ENCODE measurements around the gene ARHGEF2.

The ARHGEF2 gene

DNA sequence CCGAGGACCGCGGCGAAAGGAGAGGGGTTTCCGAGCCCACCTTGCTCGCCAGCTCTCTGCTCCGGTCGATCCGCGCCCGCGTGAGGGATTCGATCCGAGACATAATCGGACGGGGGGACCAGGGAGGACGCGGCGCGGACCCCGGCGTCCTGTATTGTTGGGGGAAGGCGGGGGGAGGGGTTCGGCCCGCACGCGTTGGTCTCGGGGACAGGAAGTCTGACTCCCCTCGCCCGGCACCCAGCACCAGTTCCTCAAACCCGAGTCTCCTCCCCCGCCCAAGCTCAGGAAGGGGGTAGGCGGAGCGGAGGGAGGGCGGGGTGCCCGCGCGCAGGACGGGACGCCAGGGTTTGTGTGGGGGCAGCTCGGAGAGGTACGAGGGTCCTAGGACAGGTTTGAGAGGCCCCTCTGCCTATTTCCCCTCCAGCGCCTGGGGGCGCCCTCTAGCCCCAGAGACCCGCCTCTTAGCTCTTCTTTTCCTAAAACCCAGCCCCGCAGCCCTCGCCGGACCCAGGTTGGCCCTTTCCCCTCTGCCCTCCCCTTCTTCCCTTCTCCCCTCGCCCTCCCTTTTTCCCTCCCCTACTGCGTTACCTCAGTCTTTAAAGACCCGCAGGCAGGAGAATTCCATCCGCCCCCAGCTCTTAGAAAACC, at the start of gene ARHGEF2:
ARHGEF2 (minus strand) TSS at position 223 of the 648 bp plus-strand sequence; CDS start at position 103, 120 bp downstream.
- peak; percentile 79 for DNase-seq

DNA sequence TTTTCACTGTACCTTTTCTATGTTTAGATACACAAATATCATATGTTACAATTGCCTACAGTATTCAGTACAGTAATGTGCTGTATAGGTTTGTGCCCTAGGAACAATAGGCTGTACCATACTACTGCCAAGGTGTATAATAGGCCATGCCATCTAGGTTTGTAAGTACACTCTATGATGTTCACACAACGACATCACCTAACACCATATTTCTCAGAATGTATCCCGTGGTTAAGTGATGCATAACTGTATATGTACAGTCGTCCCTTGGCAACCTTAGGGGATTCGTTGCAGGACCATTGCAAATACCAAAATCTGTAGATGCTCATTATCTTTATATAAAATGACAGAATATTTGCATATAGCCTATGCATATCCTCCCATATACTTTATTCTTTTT, 48.2 kb upstream of the ARHGEF2 start:
- no peak for DNase-seq

DNA sequence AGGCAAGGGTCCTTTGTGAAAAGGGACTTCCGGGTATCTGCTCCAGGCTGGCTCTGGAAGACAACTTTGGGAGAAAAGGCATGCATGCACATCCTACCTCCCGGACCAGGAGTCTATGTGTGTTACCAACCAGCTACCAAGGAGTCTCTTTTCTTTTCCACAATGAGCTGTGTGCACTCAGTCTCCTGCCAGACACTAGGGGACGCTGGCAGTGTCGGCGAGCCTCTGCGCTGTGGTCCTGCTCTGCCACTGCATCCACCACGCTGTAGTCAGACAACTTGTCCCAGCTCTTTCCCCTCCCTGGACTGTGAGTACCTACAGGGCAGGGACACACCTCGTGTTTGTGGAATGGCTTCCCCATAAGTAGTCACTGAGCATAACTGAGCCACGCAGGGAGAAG, 47.5 kb upstream of the ARHGEF2 start:
- no peak for DNase-seq

DNA sequence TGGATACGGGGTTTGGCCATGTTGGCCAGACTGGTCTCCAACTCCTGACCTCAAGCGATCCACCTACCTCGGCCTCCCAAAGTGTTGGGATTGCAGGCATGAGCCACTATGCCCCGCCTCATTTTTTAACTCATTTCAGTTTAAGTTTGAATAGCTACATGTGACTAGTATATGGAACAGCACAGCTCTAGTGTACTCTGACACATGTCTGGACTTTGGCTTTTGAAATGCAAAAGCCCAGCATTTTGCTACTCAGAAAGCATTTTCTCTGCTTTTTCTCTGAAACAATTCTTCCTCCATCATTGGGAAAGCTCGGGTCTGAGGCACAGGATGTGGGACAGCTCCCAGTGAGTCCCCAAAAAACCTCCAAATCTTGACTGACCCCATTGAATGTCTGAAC, 46.5 kb upstream of the ARHGEF2 start:
- DNase-seq, result no peak

DNA sequence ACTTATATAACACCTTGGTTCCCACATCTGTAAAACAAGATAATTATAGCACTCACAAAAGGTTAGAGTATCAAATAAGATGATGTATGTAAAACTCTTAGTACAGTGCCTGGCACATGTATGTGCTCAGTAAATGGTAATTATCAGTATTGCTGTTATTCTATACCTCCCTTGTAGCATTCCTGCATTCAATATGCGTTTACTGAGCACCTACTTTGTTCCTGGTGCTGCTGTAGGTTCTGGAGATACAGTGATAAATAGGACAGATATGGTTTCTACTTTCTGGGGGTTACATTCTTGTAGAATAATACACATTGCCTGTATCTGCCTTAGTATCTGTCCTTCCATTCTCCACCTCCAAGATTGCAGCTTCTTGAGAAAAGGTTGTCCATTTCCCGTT, 43.6 kb upstream of the ARHGEF2 start:
- DNase-seq, result no peak

DNA sequence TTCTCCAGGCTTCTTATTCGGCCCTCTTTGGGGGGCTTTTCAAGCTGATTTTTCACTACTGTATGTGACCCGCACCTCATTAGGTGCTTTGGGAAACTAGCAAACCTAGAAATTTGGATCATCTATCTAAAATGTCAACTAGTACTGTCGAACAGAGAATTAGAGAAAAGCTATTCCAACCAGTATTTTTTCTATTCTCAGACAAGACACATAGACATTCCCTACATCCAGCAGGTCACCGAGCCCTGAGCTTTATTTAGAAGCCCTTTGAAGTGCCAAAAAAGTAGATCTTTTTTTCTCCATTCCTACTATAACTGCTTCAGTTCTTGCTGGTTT, 42.7 kb upstream of the ARHGEF2 start:
- no peak for DNase-seq

DNA sequence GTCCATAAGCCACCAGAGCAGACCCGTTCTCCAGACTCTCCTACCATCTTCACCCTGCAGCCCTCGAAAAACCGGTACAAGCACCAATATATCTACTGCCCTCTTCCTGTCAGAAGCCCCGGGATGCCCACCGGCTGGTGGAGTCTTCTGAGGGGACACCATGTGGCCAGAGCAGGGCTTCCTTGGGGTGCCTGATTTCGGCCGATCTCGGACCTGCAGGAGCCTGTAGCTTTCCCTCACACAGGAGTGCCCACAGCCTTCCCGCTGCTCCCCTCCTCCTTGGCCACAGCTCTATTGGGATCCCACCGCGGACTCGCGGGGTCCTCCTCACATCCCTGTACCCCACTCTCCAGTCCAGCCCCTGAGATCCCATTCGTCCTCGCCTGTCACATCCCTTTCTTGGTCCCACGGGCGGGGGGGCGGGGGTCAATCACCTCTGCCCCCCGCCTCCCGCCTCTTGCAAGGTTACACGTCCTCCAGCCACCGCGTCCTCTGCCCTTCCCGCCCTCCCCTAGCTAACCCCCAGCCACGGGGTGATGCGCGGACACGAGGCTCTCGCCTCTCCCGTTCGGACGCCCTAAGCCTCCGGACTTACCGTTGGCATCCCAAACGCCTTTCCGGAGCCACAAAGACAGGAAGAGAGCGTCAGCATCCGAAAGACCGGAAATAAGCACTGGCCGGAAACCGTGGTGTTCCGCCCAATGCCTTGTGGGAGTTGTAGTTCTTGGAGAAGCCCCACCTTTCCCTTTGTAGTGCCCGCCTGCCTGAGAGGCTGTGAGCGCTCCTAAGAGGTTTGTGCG, 42.1 kb upstream of the ARHGEF2 start, which contains the start of gene SSR2:
SSR2 (minus strand) TSS at position 659 of the 800 bp plus-strand sequence. CDS start 784 bp downstream, outside the sequence.
- DNase-seq, result peak; percentile 75

DNA sequence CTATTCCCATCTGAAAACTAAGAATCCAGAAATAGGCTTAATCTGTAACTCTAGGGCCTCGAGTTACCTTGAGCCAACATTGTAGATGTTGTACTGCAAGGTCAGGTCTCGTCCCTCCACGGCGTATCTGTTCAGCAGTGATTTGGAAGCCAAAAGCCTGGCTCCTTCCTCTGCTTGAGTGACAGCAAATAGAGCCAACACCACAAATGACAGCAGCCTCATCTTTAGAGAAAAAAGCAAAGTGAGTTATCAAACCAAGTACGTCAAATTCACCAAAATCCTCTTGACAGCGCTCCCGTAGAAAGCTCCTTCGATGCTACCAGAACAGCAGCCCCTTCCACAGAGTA, 41.6 kb upstream of the ARHGEF2 start:
- DNase-seq, result no peak

DNA sequence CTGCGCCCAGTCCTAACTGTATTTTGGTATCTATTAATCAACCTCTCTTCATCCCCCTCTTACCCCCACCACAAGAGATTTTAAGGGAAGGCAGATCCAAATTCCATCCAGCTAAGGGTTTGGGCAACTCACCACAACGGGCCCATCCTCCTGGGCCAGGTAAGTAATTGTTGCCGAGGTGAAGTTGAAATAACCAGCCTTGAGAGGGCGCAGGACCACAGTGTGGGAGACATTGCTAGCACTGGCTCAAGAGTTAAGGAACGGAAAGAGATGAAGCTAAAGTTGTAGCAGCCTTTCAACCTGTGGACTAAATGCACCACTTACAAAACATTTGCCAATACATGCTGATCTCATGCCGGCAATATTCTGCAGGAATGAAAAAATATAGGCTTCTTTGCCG, 36.5 kb upstream of the ARHGEF2 start:
- no peak for DNase-seq

DNA sequence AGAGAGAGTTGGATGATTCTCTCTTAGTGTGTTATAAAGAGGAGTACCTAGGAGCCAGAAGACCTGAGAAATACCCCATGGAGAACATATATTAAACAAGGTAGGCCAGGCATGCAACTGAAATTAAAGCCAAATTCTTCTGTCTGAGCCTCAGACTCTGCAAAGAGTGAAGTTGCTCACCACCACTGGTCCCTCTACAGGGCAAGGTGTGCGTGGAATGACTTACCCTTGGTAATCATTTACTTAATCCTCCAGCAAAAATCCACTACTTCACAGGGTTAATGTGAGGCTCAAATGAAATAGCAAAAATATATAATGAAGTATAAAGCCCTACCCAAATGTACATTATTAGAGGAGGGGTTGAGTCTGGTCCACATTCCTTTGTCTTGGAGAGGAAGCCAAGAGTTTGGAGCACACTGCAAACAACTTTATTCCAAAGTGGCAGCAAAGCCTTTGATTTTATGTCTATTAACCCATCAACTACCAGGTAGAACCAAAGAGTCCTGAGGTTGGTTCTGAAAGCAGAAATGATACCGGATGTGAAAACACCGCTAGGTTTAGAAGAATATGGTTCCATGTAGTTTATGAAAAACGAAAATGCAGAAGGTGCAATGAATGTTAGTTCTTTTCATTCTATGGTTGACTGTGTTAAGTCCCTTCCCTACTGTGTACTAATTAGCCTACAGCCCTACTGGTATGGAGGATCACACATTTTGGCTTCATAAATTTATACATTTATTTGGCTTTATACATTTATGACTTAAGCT, 33.9 kb upstream of the ARHGEF2 start:
- no peak for DNase-seq

DNA sequence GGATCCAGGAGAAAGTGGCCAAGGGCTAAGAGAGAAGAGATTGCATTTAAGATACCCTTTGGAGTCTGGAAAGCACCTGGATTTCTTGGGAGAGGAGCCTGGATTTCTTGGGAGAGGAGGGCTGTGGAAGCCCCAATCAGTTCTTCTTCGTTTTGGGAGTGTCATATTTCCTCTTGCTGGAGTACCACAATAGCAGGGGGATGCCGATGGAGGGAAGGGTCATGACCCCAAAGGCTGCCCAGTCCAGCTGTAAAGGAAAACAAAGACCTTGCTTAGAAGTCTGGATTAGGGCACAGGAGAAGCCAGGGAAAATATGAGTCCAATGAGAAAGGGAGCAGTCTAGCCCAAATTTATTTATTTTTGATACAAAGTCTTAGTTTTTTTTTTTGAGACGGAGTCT, 31.1 kb upstream of the ARHGEF2 start:
- DNase-seq, result no peak

DNA sequence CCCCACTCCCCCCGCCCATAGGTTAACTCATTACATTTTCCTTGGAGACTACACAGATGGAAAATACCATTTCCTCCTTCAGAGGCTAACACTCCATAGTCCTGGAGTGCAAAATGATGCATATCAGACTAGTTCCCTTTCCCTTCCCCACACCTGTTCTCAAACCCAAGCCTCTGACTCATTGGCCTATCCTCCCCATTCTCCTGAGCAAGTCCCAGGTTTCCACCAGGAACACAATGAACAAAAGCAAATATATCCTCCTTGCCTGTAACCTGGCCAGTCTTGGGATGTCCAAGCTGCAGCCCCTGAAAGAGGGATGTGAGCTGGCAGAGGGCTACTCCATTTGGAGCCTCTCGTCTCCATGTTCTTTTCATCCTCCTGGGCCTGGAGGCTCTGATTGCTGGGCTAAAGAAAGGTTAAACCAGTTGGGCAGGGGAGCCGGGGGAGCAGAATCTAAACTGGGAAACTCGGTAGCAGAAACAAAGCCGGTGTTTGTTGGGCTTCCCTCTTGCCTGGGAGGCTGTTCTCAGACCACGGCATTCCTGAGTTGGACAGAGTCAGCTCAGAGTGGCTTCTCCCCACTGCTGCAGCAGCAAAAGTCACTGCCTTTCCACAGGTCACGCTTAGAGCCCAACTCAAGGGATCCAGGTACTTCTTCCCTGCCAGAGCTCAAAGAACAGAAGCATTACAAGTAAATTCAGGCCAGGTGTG, 28.5 kb upstream of the ARHGEF2 start:
- no peak for DNase-seq

DNA sequence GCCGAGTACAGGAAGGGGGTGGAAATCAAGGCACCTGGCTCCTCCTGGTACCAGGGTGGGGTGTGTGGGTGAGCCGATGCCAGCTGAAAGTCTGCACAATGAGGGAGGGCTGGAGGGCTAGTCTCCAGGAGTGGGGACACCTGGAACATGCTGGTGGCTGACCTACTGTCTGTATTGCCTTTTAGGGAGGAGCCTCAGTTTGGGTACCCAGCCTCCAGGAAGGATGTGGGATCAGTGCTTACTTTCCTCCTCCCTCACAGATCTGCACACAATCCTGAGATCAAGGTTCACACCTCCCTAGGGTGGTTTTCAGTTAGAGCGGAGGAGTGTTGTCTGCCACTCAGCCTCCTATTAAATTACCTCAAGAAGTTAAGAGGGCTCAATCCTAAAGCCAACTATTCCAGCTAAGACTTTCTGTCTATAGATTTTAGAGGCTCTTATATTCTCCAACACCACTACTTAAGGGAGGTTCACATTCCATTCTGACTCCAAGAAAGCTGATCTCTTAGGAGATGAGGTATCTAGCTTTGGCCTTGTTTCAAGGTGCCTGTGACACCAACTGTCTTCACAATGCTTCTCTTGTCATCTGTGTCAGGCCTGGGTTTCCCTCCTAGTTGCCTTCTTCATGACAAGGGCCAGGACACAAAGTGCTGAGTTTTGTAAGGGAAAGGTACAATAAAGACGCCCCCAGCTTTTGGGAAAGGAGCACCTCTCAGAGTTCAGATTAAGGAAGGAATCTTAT, 26.7 kb upstream of the ARHGEF2 start:
- no peak for DNase-seq

DNA sequence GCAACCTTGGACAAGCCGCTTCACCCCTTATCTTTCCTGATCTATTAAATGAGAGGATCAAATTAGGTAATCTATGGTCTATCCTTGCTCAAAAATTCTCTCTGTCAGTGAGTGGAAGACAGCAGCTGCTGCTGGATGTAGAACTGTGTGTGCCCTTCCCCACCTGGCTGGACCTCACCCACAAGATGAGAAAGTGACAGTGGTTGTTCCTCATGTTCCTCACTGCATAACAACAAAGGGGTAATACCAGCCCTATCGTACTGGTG, 25.5 kb upstream of the ARHGEF2 start:
- DNase-seq, result no peak

DNA sequence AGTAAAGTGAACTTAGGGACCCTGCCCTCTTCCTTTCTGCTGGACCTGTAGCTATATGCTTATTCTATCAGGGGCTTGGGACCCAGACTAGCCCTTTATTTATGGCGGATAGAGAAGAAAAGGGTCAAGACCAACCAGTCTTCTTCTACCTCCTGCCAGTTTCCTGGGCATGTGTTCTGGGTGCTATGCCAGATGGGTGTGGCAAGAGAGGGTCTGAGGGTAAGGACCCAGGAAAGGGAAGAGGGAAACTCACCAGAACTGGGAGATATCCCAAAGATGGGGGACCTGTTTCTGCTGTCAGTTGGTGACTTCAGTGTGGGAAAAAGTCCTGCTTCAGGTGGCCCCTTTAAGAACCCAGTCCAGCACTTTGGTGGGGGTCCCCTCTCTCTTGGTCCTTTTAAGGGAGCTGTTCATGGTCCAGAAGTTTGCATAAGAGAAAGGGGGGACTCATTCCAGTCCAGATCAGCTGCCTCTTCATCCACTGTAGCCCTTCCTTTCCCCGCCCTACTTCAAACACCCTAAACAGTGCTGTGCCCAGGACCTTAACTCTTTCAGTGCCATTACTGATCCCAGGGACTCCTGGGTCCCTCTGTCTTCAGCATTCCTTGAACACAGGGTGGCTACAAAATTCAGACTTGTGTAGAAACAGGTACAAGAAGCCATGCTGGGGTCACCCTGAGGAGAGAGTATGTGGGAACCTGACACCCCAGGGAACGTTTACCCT, 24.0 kb upstream of the ARHGEF2 start:
- no peak for DNase-seq

DNA sequence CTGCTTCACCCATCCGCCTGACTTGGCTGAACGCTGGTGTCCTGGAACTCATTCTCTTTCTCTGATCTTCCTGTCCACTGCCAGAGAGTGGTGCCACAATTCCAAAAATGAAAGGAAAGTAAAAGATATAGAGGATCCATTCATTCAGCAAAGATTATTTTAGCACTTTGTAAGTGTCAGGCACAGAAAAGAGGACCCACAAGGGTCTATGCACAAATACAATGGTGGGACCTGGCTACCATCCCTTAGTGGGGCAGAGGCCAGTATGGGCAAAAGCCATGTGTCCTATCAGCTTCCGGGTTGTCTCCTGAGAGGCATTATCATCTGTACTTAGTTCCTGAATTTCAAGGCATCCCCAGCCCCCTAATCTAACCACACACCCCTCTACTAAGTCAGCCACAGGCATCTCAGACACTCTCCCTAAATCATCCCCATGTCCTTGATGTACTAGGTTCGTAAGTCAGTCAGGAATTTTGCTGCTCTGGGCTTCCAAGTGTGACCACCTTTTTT, 23.4 kb upstream of the ARHGEF2 start:
- no peak for DNase-seq

DNA sequence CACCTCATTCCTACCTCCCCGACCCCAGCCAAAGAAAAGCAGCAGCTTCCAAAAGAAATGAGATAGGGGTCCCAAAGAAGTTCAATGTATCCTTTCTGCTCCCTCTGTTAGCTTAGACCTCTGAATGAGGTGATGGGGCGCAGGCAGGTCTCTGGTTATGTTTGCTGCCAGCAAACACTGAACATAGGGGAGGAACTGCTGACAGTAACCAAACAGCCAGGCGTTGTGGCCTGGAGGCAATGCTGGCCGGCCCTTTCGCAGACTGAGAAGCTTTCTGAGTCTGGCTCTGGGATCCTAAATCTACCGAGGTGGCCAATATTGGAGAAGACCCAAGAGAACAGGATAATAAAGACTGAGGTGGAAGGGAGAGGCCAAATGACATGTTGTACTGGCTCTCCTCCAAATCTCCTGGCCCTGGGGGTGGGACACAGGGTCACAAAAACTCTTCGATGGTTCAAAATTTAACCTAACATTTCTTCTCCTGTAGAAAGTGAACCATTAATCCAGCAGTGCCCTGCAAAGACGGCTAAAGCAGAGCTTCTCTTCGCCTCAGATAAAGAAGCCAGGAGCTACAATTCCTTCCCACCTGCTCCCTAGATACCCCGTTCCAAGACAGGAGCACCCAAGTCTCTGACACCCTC, 22.8 kb upstream of the ARHGEF2 start:
- DNase-seq, result no peak

DNA sequence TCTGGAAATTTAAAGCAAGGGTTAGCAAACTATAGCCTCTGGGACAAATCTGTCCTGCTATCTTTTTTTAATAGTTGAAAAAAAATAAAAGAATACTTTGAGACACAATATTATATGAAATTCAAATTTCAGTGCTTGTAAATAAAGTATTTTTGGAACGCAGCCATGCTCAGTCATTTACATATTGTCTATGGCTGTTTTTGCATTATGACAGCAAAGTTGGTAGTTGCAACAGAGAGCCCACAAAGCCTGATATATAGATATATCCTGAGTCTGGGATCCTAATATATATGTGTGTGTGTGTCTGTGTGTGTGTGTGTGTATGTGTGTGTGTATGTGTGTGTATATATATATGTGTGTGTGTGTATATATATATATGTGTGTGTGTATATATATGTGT, 21.6 kb upstream of the ARHGEF2 start:
- DNase-seq, result no peak

DNA sequence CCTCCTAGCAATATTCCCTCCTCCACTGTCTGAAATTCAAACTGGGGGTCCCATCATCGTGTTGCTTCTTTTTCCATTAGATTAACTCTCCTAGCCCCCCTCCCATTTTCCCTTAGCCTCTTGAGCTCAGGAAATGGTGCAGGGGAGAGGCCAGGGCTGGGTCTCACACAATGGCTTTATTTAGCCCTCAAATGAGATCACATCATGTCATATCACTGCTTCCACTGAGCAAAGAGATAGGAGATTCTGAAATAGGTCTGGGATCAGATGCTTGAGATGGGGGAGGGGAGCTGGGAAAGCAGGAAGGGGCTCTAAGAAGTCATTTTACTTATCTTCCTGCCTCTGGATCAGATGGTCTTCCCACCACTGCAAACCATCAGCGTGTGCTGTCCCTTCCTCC, 17.8 kb upstream of the ARHGEF2 start:
- no peak for DNase-seq

DNA sequence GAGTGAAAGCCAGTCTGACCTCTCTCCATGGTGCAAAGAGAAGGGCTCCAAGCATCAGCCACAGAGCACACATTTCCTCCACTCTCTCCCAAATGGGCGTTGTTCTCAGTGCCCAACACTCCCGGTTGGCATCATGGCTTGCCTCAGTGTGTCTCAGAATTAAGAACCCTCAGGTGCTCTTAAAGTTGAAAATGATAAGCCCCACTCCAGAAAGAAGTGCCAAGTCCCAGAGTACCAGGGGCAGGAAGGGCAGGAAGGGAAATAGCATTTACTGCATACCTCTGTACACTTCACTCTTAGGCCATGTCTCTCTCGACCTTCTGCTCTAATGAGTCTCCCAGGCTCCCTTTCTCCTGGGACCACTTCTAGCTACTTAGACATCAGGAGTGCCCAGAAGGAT, 15.2 kb upstream of the ARHGEF2 start:
- DNase-seq, result no peak

DNA sequence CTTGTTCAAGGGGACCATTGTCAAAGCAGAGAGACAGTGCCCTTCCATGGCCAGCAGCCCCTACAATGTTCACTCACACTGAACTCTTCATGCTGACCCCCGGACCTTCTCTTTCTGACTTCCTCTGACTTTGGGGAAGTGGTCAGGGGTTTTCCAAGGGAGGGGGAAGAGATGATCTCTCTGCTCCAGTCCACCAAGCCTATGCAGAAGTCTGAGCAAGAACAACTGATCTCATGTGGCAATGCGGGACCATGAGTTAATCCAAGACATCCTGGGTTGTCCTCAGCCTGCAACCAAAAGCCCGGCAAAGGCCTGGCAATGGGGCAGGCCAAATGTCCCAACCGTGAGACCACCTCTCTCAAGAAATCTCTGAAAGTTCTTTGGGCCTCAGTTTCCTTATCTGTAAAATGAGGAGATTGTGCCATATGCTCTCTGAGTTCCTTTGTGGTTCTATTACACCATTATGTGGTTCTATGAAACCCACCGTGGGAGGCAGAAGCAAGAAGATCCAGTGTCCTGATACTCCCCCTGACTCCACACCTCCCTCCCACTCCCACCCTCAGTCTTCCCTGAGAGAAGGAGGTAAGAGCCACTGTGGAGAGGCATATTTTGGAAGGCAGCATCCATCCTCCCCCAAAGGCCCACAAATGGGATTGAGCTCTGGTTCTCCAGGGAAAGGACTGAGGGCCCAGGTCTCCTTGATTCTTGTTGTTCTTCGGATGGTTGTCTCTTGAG, 11.8 kb upstream of the ARHGEF2 start:
- DNase-seq, result peak; percentile 41
